K562 (cell line): ENCODE results near the gene HDLBP. TPM values are rescaled to one million over a fixed set of nuclear protein-coding genes. Genes with fewer than 3 reads are reported as not detected.

ENCODE experiments used
- ATAC-seq: fragments of 200-7000 bp; cut with Tn5 transposase; 3 replicates; pipeline ENCODE4 v1.9.1; 2020; ENCODE audit warnings: moderate library complexity
- BruUV-seq: library from RNA; stranded (reverse); fragments of 400-500 nt; replicated peaks from 2 replicates; lab custom pipeline; 2021; lab: Mats Ljungman, UMichigan
- CTCF ChIA-PET: fragments of 300-600 bp; formaldehyde crosslinking; extraction: SDS; loops from one replicate; lab custom pipeline; 2021; ENCODE audit warnings: low intra/inter-chr PET ratio; lab: Yijun Ruan, JAX
- POLR2A ChIA-PET: fragments of 300-600, 350-650 bp; sonication (Branson Sonifier 250); formaldehyde crosslinking; extraction: SDS; loops from one replicate; lab custom pipeline; 2021; ENCODE audit warnings: antibody characterized with exemption, inconsistent platforms; lab: Yijun Ruan, JAX
- DNase-seq, 4 experiments: peaks; one replicate each; pipeline versions ENCODE4 v3.0.0 to v3.0.0-alpha.2; 2011 to 2018; ENCODE audit warnings: low spot score in 3 of 4, mixed read lengths in 3 of 4; ENCODE audit errors: extremely low read depth in 1 of 4
- FAIRE-seq: peaks from 2 replicates; lab custom pipeline; 2011; peaks lifted over from hg19 to GRCh38; lab: Jason Lieb, UNC
- H2AFZ ChIP-seq: 2 replicates; pipeline ENCODE4 v1.6.0; 2011; ENCODE audit warnings: low read depth, low read length, control low read depth, inconsistent platforms
- H3K27ac ChIP-seq: fragments of 200-600 bp; 3 replicates; pipeline ENCODE4 v1.8.0; 2011; ENCODE audit warnings: low read depth, mild to moderate bottlenecking, control low read depth, inconsistent platforms, low read length, moderate library complexity, mixed read lengths; ENCODE audit errors: extremely low read depth
- H3K27me3 ChIP-seq, 2 experiments: fragments of 300-600 bp in 1 of 2; 2 replicates in 1 of 2; 3 replicates in 1 of 2; pipeline versions ENCODE4 v1.6.0 to v1.8.0; 2011; ENCODE audit warnings: inconsistent platforms in 2 of 2, low read length in 2 of 2, mild to moderate bottlenecking in 1 of 2, mixed read lengths in 1 of 2, moderate library complexity in 1 of 2; ENCODE audit not compliant: control insufficient read depth in 2 of 2, insufficient read depth in 2 of 2
- H3K36me3 ChIP-seq: fragments of 300-600 bp; 3 replicates; pipeline ENCODE4 v1.8.0; 2011; ENCODE audit warnings: mild to moderate bottlenecking, low read length, inconsistent platforms; ENCODE audit not compliant: control insufficient read depth, insufficient read depth
- H3K4me1 ChIP-seq, 2 experiments: fragments of 200-600 bp in 1 of 2; replicated peaks in 1 of 2; 2 replicates in 1 of 2; 3 replicates in 1 of 2; pipeline versions ENCODE4 v1.5.1 to v1.8.0; 2011; ENCODE audit warnings: inconsistent platforms in 2 of 2, low read length in 2 of 2, mild to moderate bottlenecking in 1 of 2, mixed read lengths in 1 of 2, moderate library complexity in 1 of 2; ENCODE audit not compliant: control insufficient read depth in 2 of 2, insufficient read depth in 2 of 2
- H3K4me2 ChIP-seq: 2 replicates; pipeline ENCODE4 v1.6.1; 2011; ENCODE audit warnings: low read length, control low read depth, inconsistent platforms, mixed read lengths; ENCODE audit not compliant: insufficient read depth
- H3K4me3 ChIP-seq: fragments of 200-600 bp; sonication (generic), shearing (Covaris generic); 2 replicates; pipeline ENCODE4 v1.5.1; 2016; ENCODE audit warnings: control low read depth, inconsistent platforms
- H3K79me2 ChIP-seq: fragments of 200-600 bp; 3 replicates; pipeline ENCODE4 v1.8.0; 2011; ENCODE audit warnings: low read length, inconsistent platforms; ENCODE audit not compliant: control insufficient read depth, insufficient read depth
- H3K9ac ChIP-seq, 2 experiments: 2 replicates each; pipeline versions ENCODE4 v1.6.0 to v1.6.1; 2011; ENCODE audit warnings: low read depth in 2 of 2, low read length in 2 of 2, control low read depth in 1 of 2, inconsistent platforms in 1 of 2, mild to moderate bottlenecking in 1 of 2, mixed read lengths in 1 of 2; ENCODE audit not compliant: insufficient read depth in 1 of 2
- H3K9me1 ChIP-seq: one replicate; pipeline ENCODE4 v1.6.0; 2011; ENCODE audit warnings: inconsistent platforms, mild to moderate bottlenecking, low read length, moderate library complexity; ENCODE audit not compliant: control insufficient read depth, insufficient read depth
- H3K9me3 ChIP-seq: replicated peaks from 2 replicates; pipeline ENCODE4 v1.5.1; 2011; ENCODE audit warnings: low read depth, low read length, inconsistent platforms; ENCODE audit not compliant: control insufficient read depth, insufficient read depth
- H4K20me1 ChIP-seq: replicated peaks from 2 replicates; pipeline ENCODE4 v1.6.1; 2011; ENCODE audit warnings: low read length, inconsistent platforms, mixed read lengths; ENCODE audit not compliant: control insufficient read depth, insufficient read depth
- MCM7 ChIP-seq, 2 experiments: fragments of 450-650 bp; IDR thresholded peaks; 2 replicates each; pipeline ENCODE4 v1.6.1; 2016 to 2018
- MITF ChIP-seq: IDR thresholded peaks from 2 replicates; pipeline ENCODE4 v1.6.1; 2014; ENCODE audit warnings: antibody characterized with exemption
- PTBP1 ChIP-seq: fragments of 200-400 bp; formaldehyde crosslinking; IDR thresholded peaks from 2 replicates; pipeline ENCODE4 v1.6.1; 2017; ENCODE audit warnings: low read depth, low read length
- SIRT6 ChIP-seq: IDR thresholded peaks from one replicate; pipeline ENCODE4 v1.6.1; 2012; ENCODE audit warnings: low read depth, mild to moderate bottlenecking, control low read depth, inconsistent platforms, low read length, moderate library complexity
- SPI1 ChIP-seq: IDR thresholded peaks from 2 replicates; pipeline ENCODE4 v1.6.1; 2011; ENCODE audit warnings: low read depth, low read length, control low read depth, borderline replicate concordance
- ZNF766 ChIP-seq: fragments of 200-800 bp; sonication (Bioruptor generic); conservative IDR thresholded peaks from 2 replicates; pipeline ENCODE4 v1.6.1; 2016; ENCODE audit warnings: missing genetic modification characterization, missing compliant biosample characterization
- ZNF785 ChIP-seq: fragments of 250-450 bp; sonication (Bioruptor Pico); IDR thresholded peaks from 2 replicates; pipeline ENCODE4 v1.4.0; 2020; ENCODE audit warnings: mild to moderate bottlenecking
- WGBS: fragments of 100-300 bp; shearing (Covaris generic); methylation state at CpG from one replicate; pipeline ENCODE4 v1.1.6; 2016; ENCODE audit warnings: low coverage, mixed read lengths; ENCODE audit not compliant: insufficient coverage; ENCODE audit errors: missing lambda C conversion rate; 5-methylcytosine and 5-hydroxymethylcytosine counted together
- in situ Hi-C: fragments of 300-500 bp; cut with MboI; formaldehyde crosslinking; loops from 4 replicates; pipeline ENCODE4 v1.15.0; 2018; ENCODE audit warnings: inconsistent platforms, mixed read lengths
- intact Hi-C: fragments of 100-400 bp; cut with micrococcal nuclease; formaldehyde crosslinking; loops from 2 replicates; pipeline ENCODE4 v1.14.2; 2022
- polyA plus RNA-seq, 8 experiments: library from polyadenylated mRNA; depleted of rRNA in 4 of 8; stranded (reverse) in 5 of 8; unstranded in 3 of 8; fragments of >200 nt; fragmentation: Nextera tagmentation in 2 of 8; fragmentation: Illumina TruSeq in 1 of 8; extraction: Ambion mirVana in 2 of 8; extraction: Trizol in 1 of 8; gene quantifications; 2 replicates each; pipeline versions ENCODE4 v1.2.1 to v1.2.3, GENCODE V29; 2011 to 2014; ENCODE audit warnings: inconsistent platforms in 1 of 8, missing spikeins in 1 of 8
- total RNA-seq, 7 experiments: library from RNA; depleted of rRNA in 6 of 7; stranded (reverse); fragments of >200 nt in 6 of 7; fragmentation: Illumina TruSeq in 2 of 7; extraction: Trizol in 2 of 7; gene quantifications; 2 replicates each; pipeline versions ENCODE4 v1.2.1 to v1.2.3, GENCODE V29; 2011 to 2021; ENCODE audit warnings: low replicate concordance in 1 of 7
- TF ChIP-seq, protein P1 (sequence below), 2 experiments: fragments of 450-650 bp; formaldehyde crosslinking in 1 of 2; IDR thresholded peaks; 2 replicates each; pipeline versions ENCODE4 v1.4.0 to v1.6.1; 2014 to 2020; ENCODE audit warnings: mild to moderate bottlenecking in 2 of 2, borderline replicate concordance in 1 of 2, low read depth in 1 of 2

The HDLBP gene
- total and polyA plus RNA-seq, 9 of the 15 experiments (the other 6 are each of a cell fraction or from before 2014, with no cell fraction given): 24.4 to 378 (median 146) TPM

GRCh38 chr2:241325257-241325656 lies 9.8 kb upstream of the HDLBP start:
- DNase-seq (no peak), FAIRE-seq (no peak), ATAC-seq (no peak)
- no peak overlapping the region for H2AFZ ChIP-seq
- ChIA-PET POLR2A (interaction anchor here (1.4 kb wide), 1 partner anchor 21 kb away, joined by 3 read pairs; no protein-coding TSS in a partner anchor), CTCF (no interaction called here)
- BruUV-seq: no TSS peak
- peaks cover 0 to 15% of the 10 kb centered on the region in 2 experiments; a peak in 3 of 5 replicates for H3K4me1 ChIP-seq
- H3K4me3 ChIP-seq: no peak overlapping the region
- peaks cover 68% of the 10 kb centered on the region for H3K79me2 ChIP-seq
- WGBS: 100% methylated on average over 1 of the region's 1 CpG
- H4K20me1 ChIP-seq: 0 out of 2 replicates have a peak, but pooled peaks cover 5% of the 10 kb centered on the region
- H3K9me1 ChIP-seq: no peaks in the 10 kb centered on the region
- no peak overlapping the region for H3K27ac ChIP-seq
- no peak overlapping the region for H3K4me2 ChIP-seq
- no peaks in the 10 kb centered on the region for H3K27me3 ChIP-seq
- H3K9ac ChIP-seq: no peak overlapping the region
- in situ Hi-C loops (no loop called here), intact Hi-C loops (no loop called here)
- H3K9me3 ChIP-seq: no peaks in the 10 kb centered on the region
- TF ChIP-seq PTBP1 (no peak), MCM7 (IDR thresholded peaks at IDR 0.05) (no peak), ZNF785 (CRISPR knock-in tag) (no peak), MITF (no peak), SPI1 (no peak), ZNF766 (CRISPR knock-in tag) (no peak), SIRT6 (no peak)
- TF ChIP-seq, protein P1, sequence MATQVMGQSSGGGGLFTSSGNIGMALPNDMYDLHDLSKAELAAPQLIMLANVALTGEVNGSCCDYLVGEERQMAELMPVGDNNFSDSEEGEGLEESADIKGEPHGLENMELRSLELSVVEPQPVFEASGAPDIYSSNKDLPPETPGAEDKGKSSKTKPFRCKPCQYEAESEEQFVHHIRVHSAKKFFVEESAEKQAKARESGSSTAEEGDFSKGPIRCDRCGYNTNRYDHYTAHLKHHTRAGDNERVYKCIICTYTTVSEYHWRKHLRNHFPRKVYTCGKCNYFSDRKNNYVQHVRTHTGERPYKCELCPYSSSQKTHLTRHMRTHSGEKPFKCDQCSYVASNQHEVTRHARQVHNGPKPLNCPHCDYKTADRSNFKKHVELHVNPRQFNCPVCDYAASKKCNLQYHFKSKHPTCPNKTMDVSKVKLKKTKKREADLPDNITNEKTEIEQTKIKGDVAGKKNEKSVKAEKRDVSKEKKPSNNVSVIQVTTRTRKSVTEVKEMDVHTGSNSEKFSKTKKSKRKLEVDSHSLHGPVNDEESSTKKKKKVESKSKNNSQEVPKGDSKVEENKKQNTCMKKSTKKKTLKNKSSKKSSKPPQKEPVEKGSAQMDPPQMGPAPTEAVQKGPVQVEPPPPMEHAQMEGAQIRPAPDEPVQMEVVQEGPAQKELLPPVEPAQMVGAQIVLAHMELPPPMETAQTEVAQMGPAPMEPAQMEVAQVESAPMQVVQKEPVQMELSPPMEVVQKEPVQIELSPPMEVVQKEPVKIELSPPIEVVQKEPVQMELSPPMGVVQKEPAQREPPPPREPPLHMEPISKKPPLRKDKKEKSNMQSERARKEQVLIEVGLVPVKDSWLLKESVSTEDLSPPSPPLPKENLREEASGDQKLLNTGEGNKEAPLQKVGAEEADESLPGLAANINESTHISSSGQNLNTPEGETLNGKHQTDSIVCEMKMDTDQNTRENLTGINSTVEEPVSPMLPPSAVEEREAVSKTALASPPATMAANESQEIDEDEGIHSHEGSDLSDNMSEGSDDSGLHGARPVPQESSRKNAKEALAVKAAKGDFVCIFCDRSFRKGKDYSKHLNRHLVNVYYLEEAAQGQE (IDR thresholded peaks at IDR 0.05; ENCODE audit: borderline replicate concordance): no peak
- TF ChIP-seq, protein P1 (CRISPR knock-in tag; IDR thresholded peaks at IDR 0.05; ENCODE audit: low read depth): no peak
- H3K36me3 ChIP-seq: peaks cover 66% of the 10 kb centered on the region
